PC-9 (cell line): Measurements from ENCODE around the gene DNMT3A.

Source experiments
- EZH2 ChIP-seq: fragments of 200-600 bp; sonication (generic); IDR thresholded peaks from 2 replicates; pipeline ENCODE4 v1.8.0; 2017; ENCODE audit warnings: antibody characterized with exemption, low read depth
- TF ChIP-seq, protein P1 (sequence below): fragments of 200-600 bp; sonication (generic); conservative IDR thresholded peaks from 2 replicates; pipeline ENCODE4 v1.6.1; 2017; ENCODE audit warnings: mixed run types, antibody characterized with exemption, mild to moderate bottlenecking, moderate library complexity

DNA sequence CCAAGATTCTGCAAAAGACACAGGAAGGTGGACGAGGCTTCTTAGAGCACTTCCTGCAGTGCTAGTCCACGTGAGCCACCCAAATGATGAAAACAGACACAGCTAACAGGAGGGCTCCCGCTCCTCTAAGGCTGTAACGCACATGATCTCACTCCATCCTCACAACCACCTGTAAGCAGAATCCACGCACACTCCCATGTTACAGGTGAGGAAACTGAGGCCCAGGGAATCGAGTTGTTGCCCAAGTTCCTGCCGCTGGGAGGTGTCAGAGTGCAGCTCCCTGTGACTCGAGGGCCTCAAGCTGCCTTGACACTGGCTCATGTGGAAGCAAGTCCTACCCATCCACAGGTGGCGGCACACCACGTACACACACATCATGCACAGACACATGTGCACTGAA, 4.4 kb downstream of the DNMT3A start:
- TF ChIP-seq, protein P1, sequence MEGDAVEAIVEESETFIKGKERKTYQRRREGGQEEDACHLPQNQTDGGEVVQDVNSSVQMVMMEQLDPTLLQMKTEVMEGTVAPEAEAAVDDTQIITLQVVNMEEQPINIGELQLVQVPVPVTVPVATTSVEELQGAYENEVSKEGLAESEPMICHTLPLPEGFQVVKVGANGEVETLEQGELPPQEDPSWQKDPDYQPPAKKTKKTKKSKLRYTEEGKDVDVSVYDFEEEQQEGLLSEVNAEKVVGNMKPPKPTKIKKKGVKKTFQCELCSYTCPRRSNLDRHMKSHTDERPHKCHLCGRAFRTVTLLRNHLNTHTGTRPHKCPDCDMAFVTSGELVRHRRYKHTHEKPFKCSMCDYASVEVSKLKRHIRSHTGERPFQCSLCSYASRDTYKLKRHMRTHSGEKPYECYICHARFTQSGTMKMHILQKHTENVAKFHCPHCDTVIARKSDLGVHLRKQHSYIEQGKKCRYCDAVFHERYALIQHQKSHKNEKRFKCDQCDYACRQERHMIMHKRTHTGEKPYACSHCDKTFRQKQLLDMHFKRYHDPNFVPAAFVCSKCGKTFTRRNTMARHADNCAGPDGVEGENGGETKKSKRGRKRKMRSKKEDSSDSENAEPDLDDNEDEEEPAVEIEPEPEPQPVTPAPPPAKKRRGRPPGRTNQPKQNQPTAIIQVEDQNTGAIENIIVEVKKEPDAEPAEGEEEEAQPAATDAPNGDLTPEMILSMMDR = no peak
- no peak for TF ChIP-seq EZH2
